Upper lobe of right lung (tissue), 1 donor: ENCODE results near the gene FAM110D. TPM values are rescaled to one million over a fixed set of nuclear protein-coding genes. Genes with fewer than 3 reads are reported as not detected.

ENCODE experiments used
- ATAC-seq: fragments of 200-7000 bp; cut with Tn5 transposase; one replicate; pipeline ENCODE4 v1.9.1; 2020; ENCODE audit warnings: mild to moderate bottlenecking, moderate library complexity
- DNase-seq: peaks from one replicate; pipeline ENCODE4 v3.0.0-alpha.2; 2020
- H3K27ac ChIP-seq: fragments of 200-600 bp; one replicate; pipeline ENCODE4 v1.8.0; 2022
- H3K27me3 ChIP-seq: fragments of 200-600 bp; one replicate; pipeline ENCODE4 v1.8.0; 2022; ENCODE audit warnings: mild to moderate bottlenecking
- H3K36me3 ChIP-seq: fragments of 200-600 bp; one replicate; pipeline ENCODE4 v1.8.0; 2022
- H3K4me1 ChIP-seq: fragments of 200-600 bp; one replicate; pipeline ENCODE4 v1.8.0; 2022
- H3K4me3 ChIP-seq: fragments of 200-600 bp; one replicate; pipeline ENCODE4 v1.8.0; 2022; ENCODE audit warnings: mild to moderate bottlenecking
- H3K9me3 ChIP-seq: fragments of 200-600 bp; one replicate; pipeline ENCODE4 v1.8.0; 2022
- CTCF ChIP-seq: fragments of 200-600 bp; IDR thresholded peaks from one replicate; pipeline ENCODE4 v1.8.0; 2022; ENCODE audit warnings: antibody characterized with exemption
- intact Hi-C: fragments of 100-400 bp; cut with DNase I; formaldehyde crosslinking; loops from one replicate; pipeline ENCODE4 v1.11.0; 2022
- total RNA-seq: library from RNA; stranded (reverse); fragmentation: NEBNext Ultra II Directional; extraction: Animal tissue kit (Norgen Biotek cat#: 25700); gene quantifications from one replicate; pipeline ENCODE4 v1.2.1, GENCODE V29; 2021
- donor health status: DM: no; HTN: yes; CAD: no; lungs with severe emphysema.

FAM110D gene
- total RNA-seq, 1 donor from 2014 or later, result 6.9 TPM

- Histone ChIP-seq H3K27ac (no peak overlapping the region), H3K27me3 (no peaks in the 10 kb centered on the region), H3K4me3 (no peak overlapping the region), H3K9me3 (no peaks in the 10 kb centered on the region), H3K36me3 (no peaks in the 10 kb centered on the region), H3K4me1 (no peaks in the 10 kb centered on the region)
- no peak for DNase-seq
- intact Hi-C loops, result no loop called here
- no peak for TF ChIP-seq CTCF
- no peak for ATAC-seq
Observed at GRCh38 chr1:26203642-26204318, 44.9 kb downstream of the FAM110D start.

- Histone ChIP-seq H3K9me3 (no peaks in the 10 kb centered on the region), H3K4me1 (no peaks in the 10 kb centered on the region), H3K4me3 (no peak overlapping the region), H3K36me3 (no peaks in the 10 kb centered on the region), H3K27ac (no peak overlapping the region), H3K27me3 (no peaks in the 10 kb centered on the region)
- no peak for TF ChIP-seq CTCF
- ATAC-seq, result no peak
- intact Hi-C loops, result no loop called here
- DNase-seq, result no peak
Observed at GRCh38 chr1:26210147-26210870, 51.4 kb downstream of the FAM110D start.

GRCh38 chr1:26212726-26213125 is 53.8 kb downstream of the FAM110D start:
- Histone ChIP-seq H3K9me3 (no peaks in the 10 kb centered on the region), H3K36me3 (no peaks in the 10 kb centered on the region), H3K27me3 (no peaks in the 10 kb centered on the region), H3K27ac (no peak overlapping the region), H3K4me3 (no peak overlapping the region), H3K4me1 (no peaks in the 10 kb centered on the region)
- no peak for ATAC-seq
- intact Hi-C loops, result no loop called here
- TF ChIP-seq CTCF, result no peak
- no peak for DNase-seq

GRCh38 chr1:26213335-26213905 is 54.5 kb downstream of the FAM110D start:
- intact Hi-C loops, result no loop called here
- no peak for TF ChIP-seq CTCF
- DNase-seq, result no peak

More at GRCh38 chr1:26213335-26213905, 54.5 kb downstream of the FAM110D start:
- H3K9me3 ChIP-seq, result no peaks in the 10 kb centered on the region
- no peak overlapping the region for H3K27ac ChIP-seq
- no peaks in the 10 kb centered on the region for H3K36me3 ChIP-seq
- no peak overlapping the region for H3K4me3 ChIP-seq
- no peaks in the 10 kb centered on the region for H3K4me1 ChIP-seq
- ATAC-seq, result no peak
- H3K27me3 ChIP-seq, result no peaks in the 10 kb centered on the region

Other genes with a start within 250 kb of the FAM110D start
- gene PAFAH2, start 161.0 kb upstream of the FAM110D start, total RNA-seq, result 22.6 TPM
- 0.49 TPM for gene EXTL1, start 137.3 kb upstream of the FAM110D start, total RNA-seq
- not detected for gene SLC30A2, start 113.0 kb upstream of the FAM110D start, total RNA-seq
- gene TRIM63, start 91.4 kb upstream of the FAM110D start, total RNA-seq, result 0.46 TPM
- 11.4 TPM for gene PDIK1L, start 47.3 kb upstream of the FAM110D start, total RNA-seq
- gene C1orf232, start 9.9 kb downstream of the FAM110D start, total RNA-seq, result not detected
- 22.6 TPM for gene ZNF593, start 10.8 kb downstream of the FAM110D start, total RNA-seq
- gene ZNF593OS, start 12.8 kb downstream of the FAM110D start, total RNA-seq, result not detected
- gene CNKSR1, start 18.4 kb downstream of the FAM110D start, total RNA-seq, result 21.6 TPM
- not detected for gene CATSPER4, start 31.5 kb downstream of the FAM110D start, total RNA-seq
- 10.3 TPM for gene CEP85, start 75.1 kb downstream of the FAM110D start, total RNA-seq
- gene SH3BGRL3, start 121.0 kb downstream of the FAM110D start, total RNA-seq, result 169 TPM
- gene UBXN11, start 147.6 kb downstream of the FAM110D start, total RNA-seq, result 37.0 TPM
- 348 TPM for gene CD52, start 158.9 kb downstream of the FAM110D start, total RNA-seq
- gene CRYBG2, start 195.1 kb downstream of the FAM110D start, total RNA-seq, result 6.9 TPM
- 1.1 TPM for gene ZNF683, start 213.7 kb downstream of the FAM110D start, total RNA-seq